Omental fat pad (tissue), 4 donors: ENCODE data around the gene NMT1. TPM values are rescaled to one million over a fixed set of nuclear protein-coding genes. Genes with fewer than 3 reads are reported as not detected.

Experiments used
- ATAC-seq: fragments of 150-250 bp; one replicate; pipeline ENCODE4 v1.9.1; 2016; ENCODE audit warnings: mild to moderate bottlenecking, moderate library complexity; ENCODE audit not compliant: low FRiP score
- DNase-seq: peaks from one replicate; pipeline ENCODE4 v3.0.0-alpha.2; 2019; ENCODE audit warnings: low spot score
- CTCF ChIP-seq, 3 donors: fragments of 450-650 bp; IDR thresholded peaks; one replicate each; pipeline ENCODE4 v1.5.1; 2016 to 2017; ENCODE audit warnings: antibody characterized with exemption in 3 of 3, mild to moderate bottlenecking in 3 of 3, moderate library complexity in 2 of 3
- total RNA-seq, 4 donors: library from RNA; depleted of rRNA; stranded (reverse); fragments of >200 nt; gene quantifications; one replicate each; pipeline ENCODE4 v1.1.0, GENCODE V29; 2016

NMT1 gene
- total RNA-seq, 4 donors from 2014 or later = 57.3 to 101 (median 78.1) TPM

GRCh38 chr17:45137561-45138305, 76.6 kb downstream of the NMT1 start:
- ATAC-seq (no peak), DNase-seq (no peak)
- no peak for TF ChIP-seq CTCF (IDR thresholded peaks at IDR 0.05)

GRCh38 chr17:45138911-45139532, 77.9 kb downstream of the NMT1 start:
- no peak for DNase-seq
- no peak for ATAC-seq
- no peak for TF ChIP-seq CTCF (IDR thresholded peaks at IDR 0.05)

GRCh38 chr17:45139533-45139920, 78.4 kb downstream of the NMT1 start:
- no peak for TF ChIP-seq CTCF (IDR thresholded peaks at IDR 0.05)
- DNase-seq = no peak
- no peak for ATAC-seq

GRCh38 chr17:45143094-45143670, 82.1 kb downstream of the NMT1 start:
- ATAC-seq (no peak), DNase-seq (no peak)
- TF ChIP-seq CTCF (IDR thresholded peaks at IDR 0.05) = no peak

- no peak for TF ChIP-seq CTCF (IDR thresholded peaks at IDR 0.05)
- ATAC-seq = peak; percentile 31
- peak; percentile 62 for DNase-seq
Observed at GRCh38 chr17:45143767-45144198, 82.7 kb downstream of the NMT1 start.

GRCh38 chr17:45144199-45145034, 83.3 kb downstream of the NMT1 start:
- no peak for DNase-seq
- TF ChIP-seq CTCF (IDR thresholded peaks at IDR 0.05) = no peak

More at GRCh38 chr17:45144199-45145034, 83.3 kb downstream of the NMT1 start:
- ATAC-seq = peak; percentile 10
